Measurements from ENCODE around the gene MPP3. TPM values are rescaled to one million over a fixed set of nuclear protein-coding genes. Genes with fewer than 3 reads are reported as not detected.

Gene MPP3
- total RNA-seq, 1 donor from 2014 or later, result 5.9 TPM

DNA sequence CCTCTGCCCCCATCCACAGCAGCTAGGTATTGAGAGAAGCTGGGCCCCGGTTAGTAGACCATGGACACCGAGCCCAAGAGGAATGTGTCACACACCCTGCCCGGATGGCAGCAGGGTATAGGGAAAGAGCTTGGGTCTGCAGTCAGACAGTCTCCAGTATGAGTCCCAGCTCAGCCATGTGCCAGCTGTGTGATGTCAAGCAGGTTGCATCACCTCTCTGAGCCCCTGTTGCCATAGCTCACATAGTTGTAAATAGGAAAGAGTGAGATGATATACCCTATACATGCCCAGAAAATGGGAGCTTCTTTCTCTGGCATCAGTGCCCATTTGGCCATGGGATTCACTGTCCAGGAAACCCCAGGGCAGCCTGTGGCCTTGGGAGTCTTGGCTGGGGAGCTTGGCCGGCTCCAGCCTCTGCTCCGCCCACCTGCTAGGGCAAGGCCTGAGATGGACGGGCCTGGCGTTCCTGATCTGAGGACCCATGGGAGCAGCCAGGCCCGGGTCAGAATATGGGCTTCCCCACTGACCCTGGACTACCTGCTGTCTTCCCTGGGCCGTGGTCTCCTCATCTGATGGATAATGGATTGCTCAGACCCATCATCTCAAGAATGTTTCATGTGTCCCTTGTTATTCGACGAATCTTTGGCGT lies 27.3 kb upstream of the MPP3 start:
- no peaks in the 10 kb centered on the region for H3K9me3 Mint-ChIP-seq (ENCODE audit: unreplicated experiment)
- TF ChIP-seq, protein P1, sequence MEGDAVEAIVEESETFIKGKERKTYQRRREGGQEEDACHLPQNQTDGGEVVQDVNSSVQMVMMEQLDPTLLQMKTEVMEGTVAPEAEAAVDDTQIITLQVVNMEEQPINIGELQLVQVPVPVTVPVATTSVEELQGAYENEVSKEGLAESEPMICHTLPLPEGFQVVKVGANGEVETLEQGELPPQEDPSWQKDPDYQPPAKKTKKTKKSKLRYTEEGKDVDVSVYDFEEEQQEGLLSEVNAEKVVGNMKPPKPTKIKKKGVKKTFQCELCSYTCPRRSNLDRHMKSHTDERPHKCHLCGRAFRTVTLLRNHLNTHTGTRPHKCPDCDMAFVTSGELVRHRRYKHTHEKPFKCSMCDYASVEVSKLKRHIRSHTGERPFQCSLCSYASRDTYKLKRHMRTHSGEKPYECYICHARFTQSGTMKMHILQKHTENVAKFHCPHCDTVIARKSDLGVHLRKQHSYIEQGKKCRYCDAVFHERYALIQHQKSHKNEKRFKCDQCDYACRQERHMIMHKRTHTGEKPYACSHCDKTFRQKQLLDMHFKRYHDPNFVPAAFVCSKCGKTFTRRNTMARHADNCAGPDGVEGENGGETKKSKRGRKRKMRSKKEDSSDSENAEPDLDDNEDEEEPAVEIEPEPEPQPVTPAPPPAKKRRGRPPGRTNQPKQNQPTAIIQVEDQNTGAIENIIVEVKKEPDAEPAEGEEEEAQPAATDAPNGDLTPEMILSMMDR (IDR thresholded peaks at IDR 0.05), result no peak
- DNase-seq (ENCODE audit: extremely low spot score, unreplicated experiment), result no peak
- no peaks in the 10 kb centered on the region for H3K36me3 Mint-ChIP-seq (ENCODE audit: unreplicated experiment)
- H3K27ac Mint-ChIP-seq (ENCODE audit: unreplicated experiment), result no peak overlapping the region
- peaks cover 37% of the 10 kb centered on the region for H3K27me3 Mint-ChIP-seq (ENCODE audit: unreplicated experiment)
- no peaks in the 10 kb centered on the region for H3K4me1 Mint-ChIP-seq (ENCODE audit: unreplicated experiment)
- H3K4me3 Mint-ChIP-seq (ENCODE audit: unreplicated experiment), result no peak overlapping the region

DNA sequence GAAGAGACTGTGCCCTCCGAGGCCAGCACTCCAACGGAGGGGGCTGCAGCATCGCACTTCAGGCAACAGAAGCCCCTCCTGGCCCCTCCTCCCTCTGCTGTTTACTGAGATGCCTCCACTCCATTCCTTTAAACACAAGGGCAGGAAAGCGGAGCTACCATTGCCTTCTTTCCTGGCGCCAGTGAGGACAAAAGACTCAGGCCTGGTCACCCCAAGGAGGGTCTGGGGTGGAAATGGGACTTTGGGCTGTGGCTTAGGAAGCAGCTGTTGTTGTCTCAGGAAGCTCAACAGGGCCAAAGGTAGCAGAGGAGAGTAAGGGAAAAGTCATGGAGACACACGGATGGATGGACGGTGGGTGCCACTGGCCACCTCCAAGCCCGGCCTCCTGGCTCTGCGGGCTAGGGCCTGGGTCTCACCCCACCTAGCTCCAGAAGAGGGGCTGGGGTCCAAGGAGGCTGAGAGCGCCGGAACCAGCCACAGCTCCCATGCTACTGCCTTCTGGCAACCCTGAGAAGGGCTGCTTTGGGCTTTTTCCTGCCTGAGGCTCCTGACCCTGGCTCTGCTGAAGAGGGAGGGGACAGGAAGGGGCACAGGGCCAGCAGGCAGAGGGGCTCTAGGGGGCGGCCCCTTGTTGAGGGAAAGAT lies 25.1 kb upstream of the MPP3 start:
- H3K9me3 Mint-ChIP-seq (ENCODE audit: unreplicated experiment), result no peaks in the 10 kb centered on the region
- no peaks in the 10 kb centered on the region for H3K4me1 Mint-ChIP-seq (ENCODE audit: unreplicated experiment)
- no peak for DNase-seq (ENCODE audit: extremely low spot score, unreplicated experiment)
- H3K27ac Mint-ChIP-seq (ENCODE audit: unreplicated experiment), result no peak overlapping the region
- H3K4me3 Mint-ChIP-seq (ENCODE audit: unreplicated experiment), result no peak overlapping the region
- no peaks in the 10 kb centered on the region for H3K36me3 Mint-ChIP-seq (ENCODE audit: unreplicated experiment)
- peaks cover 43% of the 10 kb centered on the region for H3K27me3 Mint-ChIP-seq (ENCODE audit: unreplicated experiment)
- TF ChIP-seq, protein P1 (IDR thresholded peaks at IDR 0.05), result no peak

- H3K4me3 Mint-ChIP-seq (ENCODE audit: unreplicated experiment), result no peak overlapping the region
- H3K27me3 Mint-ChIP-seq (ENCODE audit: unreplicated experiment), result peaks cover 46% of the 10 kb centered on the region
- H3K36me3 Mint-ChIP-seq (ENCODE audit: unreplicated experiment), result no peaks in the 10 kb centered on the region
- H3K9me3 Mint-ChIP-seq (ENCODE audit: unreplicated experiment), result no peaks in the 10 kb centered on the region
- DNase-seq (ENCODE audit: extremely low spot score, unreplicated experiment), result no peak
- no peak overlapping the region for H3K27ac Mint-ChIP-seq (ENCODE audit: unreplicated experiment)
- no peaks in the 10 kb centered on the region for H3K4me1 Mint-ChIP-seq (ENCODE audit: unreplicated experiment)
- TF ChIP-seq, protein P1 (IDR thresholded peaks at IDR 0.05), result no peak
Observed at GRCh38 chr17:43857141-43857540, 24.2 kb upstream of the MPP3 start.

GRCh38 chr17:43856141-43856540 lies 23.2 kb upstream of the MPP3 start:
- Mint-ChIP-seq H3K9me3 (ENCODE audit: unreplicated experiment) (no peaks in the 10 kb centered on the region), H3K36me3 (ENCODE audit: unreplicated experiment) (no peaks in the 10 kb centered on the region), H3K4me1 (ENCODE audit: unreplicated experiment) (no peaks in the 10 kb centered on the region), H3K27ac (ENCODE audit: unreplicated experiment) (no peak overlapping the region), H3K4me3 (ENCODE audit: unreplicated experiment) (no peak overlapping the region), H3K27me3 (ENCODE audit: unreplicated experiment) (peaks cover 52% of the 10 kb centered on the region)
- TF ChIP-seq, protein P1 (IDR thresholded peaks at IDR 0.05), result no peak
- no peak for DNase-seq (ENCODE audit: extremely low spot score, unreplicated experiment)

DNA sequence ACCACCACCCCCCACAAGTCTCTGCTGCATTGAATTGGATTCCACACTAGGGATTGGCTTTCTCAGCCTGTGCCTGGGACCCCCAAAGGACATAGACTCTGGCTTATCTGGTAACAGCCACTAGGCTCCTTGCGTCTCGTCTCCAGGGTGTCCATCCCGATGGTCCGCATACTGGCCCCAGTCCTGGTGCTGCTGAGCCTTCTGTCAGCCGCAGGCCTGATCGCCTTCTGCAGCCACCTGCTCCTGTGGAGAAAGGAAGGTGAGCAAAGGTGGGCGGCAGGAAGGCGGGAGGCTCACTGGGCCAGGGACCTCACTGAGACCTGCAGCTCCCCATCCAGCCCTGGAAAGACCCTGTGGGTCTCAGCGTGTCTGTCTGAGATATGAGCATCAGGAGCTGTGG lies 22.1 kb upstream of the MPP3 start:
- Mint-ChIP-seq H3K36me3 (ENCODE audit: unreplicated experiment) (no peaks in the 10 kb centered on the region), H3K4me1 (ENCODE audit: unreplicated experiment) (no peaks in the 10 kb centered on the region), H3K27me3 (ENCODE audit: unreplicated experiment) (peaks cover 53% of the 10 kb centered on the region), H3K9me3 (ENCODE audit: unreplicated experiment) (no peaks in the 10 kb centered on the region), H3K27ac (ENCODE audit: unreplicated experiment) (no peak overlapping the region), H3K4me3 (ENCODE audit: unreplicated experiment) (no peak overlapping the region)
- TF ChIP-seq, protein P1 (IDR thresholded peaks at IDR 0.05), result no peak
- DNase-seq (ENCODE audit: extremely low spot score, unreplicated experiment), result no peak

Data from osteocyte (in vitro differentiated cells).